Measurements from ENCODE around the gene ZNF24.

Gene ZNF24

DNA sequence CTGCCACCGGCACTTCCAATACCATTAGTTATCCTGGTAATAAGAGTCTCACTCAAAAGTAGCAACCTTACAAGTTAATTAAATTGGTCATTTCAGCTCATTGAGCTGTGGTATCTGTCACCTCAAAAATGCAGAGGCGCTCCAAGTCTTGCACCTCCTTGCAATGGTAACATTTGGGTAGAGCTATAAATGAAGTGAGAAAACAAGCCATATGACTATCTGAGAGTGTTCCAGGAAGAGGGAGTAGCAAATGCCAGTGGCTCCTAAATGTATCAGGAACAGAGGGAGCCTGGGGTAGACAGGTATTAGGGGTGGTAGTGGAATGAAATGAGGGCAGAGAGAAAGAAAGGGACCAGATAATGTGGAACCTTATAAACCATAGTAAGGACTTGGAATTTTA lies 48.2 kb downstream of the ZNF24 start:
- no peak for DNase-seq (ENCODE audit: low read depth in 2 of 2)

- DNase-seq (ENCODE audit: low read depth in 2 of 2): no peak
These were observed 53.1 kb downstream of the ZNF24 start for GRCh38 chr18:35291166-35291565.

GRCh38 chr18:35290094-35290735 lies 54.0 kb downstream of the ZNF24 start, which contains the start of gene ZSCAN30:
TSS of gene ZSCAN30 (minus strand) at chr18:35290229. CDS start at chr18:35264352, 25,877 bp downstream.
- DNase-seq (ENCODE audit: low read depth in 2 of 2): peak; percentile 92 to 94

DNA sequence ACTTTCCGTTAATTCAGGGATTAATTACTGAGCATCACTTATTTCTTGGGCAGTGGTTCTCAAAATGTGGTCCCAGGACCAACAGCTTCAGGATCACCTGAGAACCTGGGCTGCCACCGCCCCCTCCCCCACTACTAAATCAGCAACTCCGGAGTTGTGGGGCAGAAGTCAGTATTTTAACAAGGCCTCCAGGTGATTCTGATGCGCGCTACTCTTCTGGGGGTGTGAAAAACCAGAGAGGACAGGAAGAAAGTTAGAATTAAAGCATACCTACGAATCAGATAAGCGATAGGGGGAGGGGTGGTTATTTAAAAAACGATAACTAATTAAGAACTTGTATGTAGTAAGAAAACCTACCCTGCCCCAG lies 54.5 kb downstream of the ZNF24 start:
- DNase-seq (ENCODE audit: low read depth in 2 of 2): no peak

DNA sequence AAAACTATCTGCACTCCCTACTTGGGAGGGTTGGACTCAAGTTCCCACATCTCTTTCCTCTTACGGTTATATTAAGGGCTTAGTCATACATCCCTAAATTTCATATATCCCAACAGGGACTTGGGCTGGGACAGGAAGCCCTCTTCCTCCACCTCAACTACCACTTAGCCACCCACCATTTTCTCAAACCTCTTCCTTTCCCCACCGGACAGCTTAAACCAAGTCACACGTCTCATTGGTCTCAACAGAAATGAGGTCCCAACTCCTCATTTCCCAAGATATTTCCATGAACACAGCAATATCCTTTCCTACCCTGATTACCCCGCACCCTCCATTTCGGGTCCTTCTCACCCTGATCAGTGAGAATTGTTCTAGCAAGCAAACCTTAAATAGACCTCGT lies 54.9 kb downstream of the ZNF24 start:
- no peak for DNase-seq (ENCODE audit: low read depth in 2 of 2)

GRCh38 chr18:35284841-35285240 lies 59.4 kb downstream of the ZNF24 start:
- no peak for DNase-seq (ENCODE audit: low read depth in 2 of 2)

GRCh38 chr18:35283923-35284794 lies 60.1 kb downstream of the ZNF24 start:
- no peak for DNase-seq (ENCODE audit: low read depth in 2 of 2)

GRCh38 chr18:35282353-35282752 lies 61.9 kb downstream of the ZNF24 start:
- DNase-seq (ENCODE audit: low read depth in 2 of 2): no peak

All from stimulated activated CD4-positive, alpha-beta T cell treated with anti-CD3 and anti-CD28 coated beads, Interleukin-4, amount 100 ng/mL, for 48 hours (primary cell).